SK-N-SH (cell line): ENCODE measurements around the gene TXN. TPM values are rescaled to one million over a fixed set of nuclear protein-coding genes. Genes with fewer than 3 reads are reported as not detected.

ENCODE experiments used
- polyA plus RNA-seq, 3 experiments: library from polyadenylated mRNA; depleted of rRNA; stranded (reverse); fragments of >200 nt; gene quantifications; 2 replicates each; pipeline ENCODE4 v1.2.3, GENCODE V29; 2012

Gene TXN
- polyA plus RNA-seq, 1 of the 3 experiments (the other 2 are of a cell fraction) = 281 TPM

Other genes with a start within 250 kb of the TXN start
- gene C9orf152, start 48.3 kb downstream of the TXN start, polyA plus RNA-seq (2012; rRNA removed) = not detected in 2 replicates
- gene TXNDC8, start 81.4 kb upstream of the TXN start, polyA plus RNA-seq (2012; rRNA removed) = not detected in 2 replicates